A673 (cell line): ENCODE data around the gene ZMIZ2.

Experiments used
- EZH2 ChIP-seq: fragments of 200-600 bp; sonication (generic); IDR thresholded peaks from 2 replicates; pipeline ENCODE4 v1.6.1; 2017; ENCODE audit warnings: borderline replicate concordance, low read depth, mild to moderate bottlenecking, mixed read lengths, antibody characterized with exemption, low read length; ENCODE audit not compliant: poor library complexity, severe bottlenecking
- TF ChIP-seq, protein P1 (sequence below): fragments of 300-800, 200-600 bp; sonication (generic); conservative IDR thresholded peaks from 2 replicates; pipeline ENCODE4 v1.5.1; 2017; ENCODE audit warnings: low read depth, mild to moderate bottlenecking, antibody characterized with exemption, low read length, moderate library complexity, mixed read lengths

DNA sequence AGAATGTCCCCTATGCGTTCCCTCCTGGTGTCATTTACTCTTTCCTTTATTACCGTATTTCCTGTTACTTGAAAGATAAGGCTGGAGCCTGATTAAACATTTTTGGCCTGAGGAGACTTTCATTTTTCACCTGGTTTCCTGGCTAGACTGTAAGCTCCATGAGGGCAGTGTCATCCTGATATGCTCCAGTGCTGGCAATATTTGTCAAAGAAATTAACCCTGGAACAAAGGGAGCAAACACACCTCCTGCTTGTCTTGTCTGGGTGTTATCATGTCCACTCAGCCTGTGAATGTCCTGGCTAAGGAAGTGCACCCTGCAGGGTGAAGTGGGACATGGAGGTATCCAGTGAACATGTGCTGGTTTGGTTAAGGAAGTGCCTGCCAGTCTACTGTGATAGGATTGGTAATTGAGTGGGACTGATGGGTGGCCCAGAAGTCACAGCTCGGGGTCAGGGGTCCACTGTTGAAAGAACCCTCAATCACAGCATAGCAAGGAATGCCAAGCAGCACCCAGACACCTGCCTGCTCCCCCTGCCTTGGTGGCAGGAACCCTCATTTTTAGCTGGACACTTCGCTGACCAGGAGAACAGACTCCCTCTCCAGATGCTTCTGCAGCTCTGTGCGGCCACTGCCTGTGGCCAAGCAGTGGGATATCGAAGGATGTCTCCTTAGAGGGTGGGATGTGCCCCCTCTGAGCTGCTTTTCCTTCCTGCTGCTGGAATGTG is 26.9 kb downstream of the ZMIZ2 start:
- TF ChIP-seq, protein P1, sequence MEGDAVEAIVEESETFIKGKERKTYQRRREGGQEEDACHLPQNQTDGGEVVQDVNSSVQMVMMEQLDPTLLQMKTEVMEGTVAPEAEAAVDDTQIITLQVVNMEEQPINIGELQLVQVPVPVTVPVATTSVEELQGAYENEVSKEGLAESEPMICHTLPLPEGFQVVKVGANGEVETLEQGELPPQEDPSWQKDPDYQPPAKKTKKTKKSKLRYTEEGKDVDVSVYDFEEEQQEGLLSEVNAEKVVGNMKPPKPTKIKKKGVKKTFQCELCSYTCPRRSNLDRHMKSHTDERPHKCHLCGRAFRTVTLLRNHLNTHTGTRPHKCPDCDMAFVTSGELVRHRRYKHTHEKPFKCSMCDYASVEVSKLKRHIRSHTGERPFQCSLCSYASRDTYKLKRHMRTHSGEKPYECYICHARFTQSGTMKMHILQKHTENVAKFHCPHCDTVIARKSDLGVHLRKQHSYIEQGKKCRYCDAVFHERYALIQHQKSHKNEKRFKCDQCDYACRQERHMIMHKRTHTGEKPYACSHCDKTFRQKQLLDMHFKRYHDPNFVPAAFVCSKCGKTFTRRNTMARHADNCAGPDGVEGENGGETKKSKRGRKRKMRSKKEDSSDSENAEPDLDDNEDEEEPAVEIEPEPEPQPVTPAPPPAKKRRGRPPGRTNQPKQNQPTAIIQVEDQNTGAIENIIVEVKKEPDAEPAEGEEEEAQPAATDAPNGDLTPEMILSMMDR = no peak
- no peak for TF ChIP-seq EZH2
